GM12872 (cell line): ENCODE measurements around the gene UBE2D2.

ENCODE experiments used
- CTCF ChIP-seq: IDR thresholded peaks from 3 replicates; pipeline ENCODE4 v1.5.1; 2011; ENCODE audit warnings: low read depth, mild to moderate bottlenecking, low read length, moderate library complexity; ENCODE audit not compliant: insufficient read depth

The UBE2D2 gene

DNA sequence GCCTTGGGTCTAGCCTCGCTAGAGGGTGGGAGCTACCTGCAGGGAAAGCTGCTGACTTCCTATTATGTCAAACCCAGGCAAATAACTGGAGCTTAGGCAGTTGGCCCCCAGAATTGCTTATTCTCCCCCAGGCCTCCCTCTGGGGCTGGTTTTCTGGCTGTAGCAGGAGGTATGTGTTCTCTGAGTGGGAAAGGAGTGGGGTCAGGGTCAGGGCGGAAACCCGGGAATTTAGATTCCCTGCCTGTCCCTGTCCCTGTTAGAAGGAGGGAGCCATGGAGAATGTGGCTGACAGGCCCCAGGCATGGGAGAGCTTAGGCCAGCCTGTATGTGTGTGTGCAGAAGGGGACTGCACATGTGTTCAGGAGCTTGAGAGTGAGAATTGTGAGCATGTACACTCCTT, 73.4 kb downstream of the UBE2D2 start:
- no peak for TF ChIP-seq CTCF

- no peak for TF ChIP-seq CTCF
Observed at GRCh38 chr5:139635191-139635590, 74.1 kb downstream of the UBE2D2 start.

DNA sequence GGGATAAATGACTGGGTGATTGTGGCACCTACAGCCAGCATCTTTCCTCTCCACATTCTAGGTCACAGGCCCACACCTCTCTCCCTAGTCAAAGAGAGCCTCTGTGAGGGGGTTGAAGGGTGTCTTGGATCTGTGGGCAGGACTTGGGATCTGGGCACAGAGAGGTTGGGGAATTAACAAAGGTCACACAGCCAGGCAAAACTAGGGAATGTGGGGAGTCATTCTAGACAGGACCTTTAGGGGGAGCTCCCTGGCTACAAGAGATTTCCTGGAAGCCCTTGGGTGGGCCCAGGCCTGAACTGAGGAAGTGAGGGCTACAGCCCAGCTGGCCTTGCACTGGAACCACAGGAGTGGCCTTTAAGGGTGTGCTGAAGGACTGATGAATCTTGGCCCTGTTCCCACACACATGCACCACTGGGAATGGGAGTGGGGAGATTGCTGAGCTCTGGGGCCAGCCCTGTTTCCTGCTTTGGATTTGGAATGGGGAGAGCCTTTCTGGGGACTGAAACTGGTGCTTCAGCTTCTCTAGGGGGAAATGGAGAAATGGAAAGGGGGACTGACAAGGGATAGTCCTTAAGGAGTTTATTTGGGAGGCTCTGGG, 74.6 kb downstream of the UBE2D2 start:
- TF ChIP-seq CTCF = peak; percentile 82

- TF ChIP-seq CTCF = no peak
Observed at GRCh38 chr5:139636207-139636792, 75.2 kb downstream of the UBE2D2 start.

GRCh38 chr5:139636975-139637408, 75.9 kb downstream of the UBE2D2 start:
- no peak for TF ChIP-seq CTCF

DNA sequence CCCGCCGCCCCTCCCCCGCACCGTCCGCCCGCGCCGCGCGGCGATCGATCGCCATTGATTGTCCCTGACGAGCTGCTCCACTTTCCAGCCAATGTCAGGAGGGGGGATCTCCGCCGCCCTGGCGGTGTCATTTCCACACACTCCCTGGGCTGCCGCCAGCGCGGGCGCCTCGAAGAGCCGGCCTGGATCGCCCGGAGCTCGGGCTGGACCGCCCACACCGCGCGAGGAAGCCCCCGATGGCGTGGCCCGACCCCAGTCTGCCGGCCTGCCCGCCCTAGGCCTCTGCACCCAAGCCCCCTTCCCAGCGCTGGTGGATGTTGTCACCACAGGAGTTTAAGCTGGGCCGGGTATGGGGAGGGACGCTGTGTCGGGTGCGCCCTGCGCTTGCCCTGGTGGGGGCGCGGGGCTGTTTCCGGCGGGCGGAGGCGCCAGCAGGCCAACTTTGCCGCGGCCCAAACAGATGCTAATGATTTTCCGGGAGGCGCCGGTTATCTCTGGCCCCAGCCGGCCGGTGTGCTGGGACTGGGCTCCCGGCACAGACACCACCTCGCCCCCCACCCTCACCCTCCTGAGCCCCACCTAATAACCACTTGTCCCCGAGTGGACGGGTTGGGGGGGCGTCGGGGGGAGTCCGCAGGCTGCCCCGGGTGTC, 76.4 kb downstream of the UBE2D2 start:
- 0 out of 3 replicates have a peak, but pooled peaks have one; percentile 27 for TF ChIP-seq CTCF

DNA sequence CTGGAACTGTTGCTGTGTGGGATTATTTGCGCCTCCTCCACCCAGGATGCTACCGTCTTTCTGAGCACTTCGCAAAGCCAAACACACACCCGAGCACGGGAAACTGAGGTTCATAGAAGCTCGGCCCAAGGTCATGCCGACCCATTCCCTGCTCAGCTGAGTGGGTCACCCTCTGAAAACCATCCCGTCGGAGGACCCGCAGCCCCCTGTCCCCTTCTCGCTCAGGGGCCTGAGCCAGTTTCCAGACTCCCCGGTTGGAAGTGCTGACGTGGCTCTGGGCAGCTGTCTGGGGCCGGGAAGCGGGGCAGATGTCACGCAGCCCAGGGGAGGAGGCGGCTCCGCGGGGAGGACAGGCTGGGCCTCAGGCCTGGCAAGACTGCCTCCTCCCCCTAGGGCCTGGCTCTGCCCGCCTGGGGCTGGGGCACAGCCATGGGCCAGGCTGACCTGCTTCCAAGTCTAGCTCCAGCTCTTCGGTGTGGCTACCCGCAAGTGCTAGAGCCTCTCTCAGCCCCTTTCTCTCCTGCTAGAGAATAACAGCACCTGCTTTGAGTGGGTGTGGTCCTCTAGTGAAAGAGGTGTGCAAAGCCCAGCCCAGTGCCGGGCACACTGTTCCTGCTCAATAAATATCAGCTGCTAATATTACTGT, 77.1 kb downstream of the UBE2D2 start:
- TF ChIP-seq CTCF = no peak
